Measurements from ENCODE around the gene PTPRJ. TPM values are rescaled to one million over a fixed set of nuclear protein-coding genes. Genes with fewer than 3 reads are reported as not detected.

PTPRJ gene
- total RNA-seq, 1 donor from 2014 or later, result 0.26 TPM

- DNase-seq (ENCODE audit: low read depth in 2 of 2), result no peak
Observed at GRCh38 chr11:48037709-48038468, 57.5 kb downstream of the PTPRJ start.

- no peak for DNase-seq (ENCODE audit: low read depth in 2 of 2)
Observed at GRCh38 chr11:48040830-48041444, 60.6 kb downstream of the PTPRJ start.

GRCh38 chr11:48041877-48042695, 61.7 kb downstream of the PTPRJ start:
- no peak for DNase-seq (ENCODE audit: low read depth in 2 of 2)

GRCh38 chr11:48043111-48043990, 63.0 kb downstream of the PTPRJ start:
- no peak for DNase-seq (ENCODE audit: low read depth in 2 of 2)

- no peak for DNase-seq (ENCODE audit: low read depth in 2 of 2)
Observed at GRCh38 chr11:48043991-48044512, 63.7 kb downstream of the PTPRJ start.

GRCh38 chr11:48044577-48044976, 64.2 kb downstream of the PTPRJ start:
- no peak for DNase-seq (ENCODE audit: low read depth in 2 of 2)

GRCh38 chr11:48045536-48045935, 65.2 kb downstream of the PTPRJ start:
- DNase-seq (ENCODE audit: low read depth in 2 of 2), result no peak

GRCh38 chr11:48047616-48048015, 67.3 kb downstream of the PTPRJ start:
- DNase-seq (ENCODE audit: low read depth in 2 of 2), result no peak

- no peak for DNase-seq (ENCODE audit: low read depth in 2 of 2)
Observed at GRCh38 chr11:48049036-48049435, 68.7 kb downstream of the PTPRJ start.

- DNase-seq (ENCODE audit: low read depth in 2 of 2), result no peak
Observed at GRCh38 chr11:48050304-48050703, 69.9 kb downstream of the PTPRJ start.

- DNase-seq (ENCODE audit: low read depth in 2 of 2), result no peak
Observed at GRCh38 chr11:48051217-48051830, 71.0 kb downstream of the PTPRJ start.

GRCh38 chr11:48052183-48053044, 72.1 kb downstream of the PTPRJ start:
- DNase-seq (ENCODE audit: low read depth in 2 of 2), result no peak

GRCh38 chr11:48054994-48055291, 74.6 kb downstream of the PTPRJ start:
- no peak for DNase-seq (ENCODE audit: low read depth in 2 of 2)

GRCh38 chr11:48055292-48056132, 75.2 kb downstream of the PTPRJ start:
- no peak for DNase-seq (ENCODE audit: low read depth in 2 of 2)

- DNase-seq (ENCODE audit: low read depth in 2 of 2), result no peak
Observed at GRCh38 chr11:48056325-48057183, 76.2 kb downstream of the PTPRJ start.

- no peak for DNase-seq (ENCODE audit: low read depth in 2 of 2)
Observed at GRCh38 chr11:48058064-48058463, 77.7 kb downstream of the PTPRJ start.

- no peak for DNase-seq (ENCODE audit: low read depth in 2 of 2)
Observed at GRCh38 chr11:48058788-48059187, 78.4 kb downstream of the PTPRJ start.

GRCh38 chr11:48062649-48063048, 82.3 kb downstream of the PTPRJ start:
- DNase-seq (ENCODE audit: low read depth in 2 of 2), result no peak
